Nephron (organoid): ENCODE results near the gene FIG4.
"Not testable (repeated sequence)": the region's sequence is repeated elsewhere in the genome, so short reads cannot be mapped to it uniquely, and the experiment has no call there.

Experiments used
- H3K27ac Mint-ChIP-seq, 3 experiments: 2 replicates each; pipeline ENCODE4 v1.8.0; 2020; ENCODE audit warnings: mixed read lengths in 3 of 3, mild to moderate bottlenecking in 2 of 3, moderate library complexity in 1 of 3
- H3K27me3 Mint-ChIP-seq: 2 replicates; pipeline ENCODE4 v1.8.0; 2021; ENCODE audit warnings: low read depth, mild to moderate bottlenecking, moderate library complexity, mixed read lengths
- H3K36me3 Mint-ChIP-seq: 2 replicates; pipeline ENCODE4 v1.8.0; 2020; ENCODE audit warnings: low read depth, mixed read lengths
- H3K4me1 Mint-ChIP-seq: 2 replicates; pipeline ENCODE4 v1.8.0; 2020; ENCODE audit warnings: mixed read lengths
- H3K4me3 Mint-ChIP-seq, 3 experiments: 2 replicates each; pipeline ENCODE4 v1.8.0; 2020; ENCODE audit warnings: mild to moderate bottlenecking in 3 of 3, mixed read lengths in 3 of 3, moderate library complexity in 2 of 3
- H3K9me3 Mint-ChIP-seq: 2 replicates; pipeline ENCODE4 v1.8.0; 2020; ENCODE audit warnings: mixed read lengths
- TF ChIP-seq, protein P1 (sequence below), 3 experiments: fragments of 200-600 bp; sonication (generic); IDR thresholded peaks; one replicate each; pipeline ENCODE4 v1.5.0; 2021; ENCODE audit warnings: antibody characterized with exemption in 3 of 3; ENCODE audit not compliant: unreplicated experiment in 3 of 3

The FIG4 gene

DNA sequence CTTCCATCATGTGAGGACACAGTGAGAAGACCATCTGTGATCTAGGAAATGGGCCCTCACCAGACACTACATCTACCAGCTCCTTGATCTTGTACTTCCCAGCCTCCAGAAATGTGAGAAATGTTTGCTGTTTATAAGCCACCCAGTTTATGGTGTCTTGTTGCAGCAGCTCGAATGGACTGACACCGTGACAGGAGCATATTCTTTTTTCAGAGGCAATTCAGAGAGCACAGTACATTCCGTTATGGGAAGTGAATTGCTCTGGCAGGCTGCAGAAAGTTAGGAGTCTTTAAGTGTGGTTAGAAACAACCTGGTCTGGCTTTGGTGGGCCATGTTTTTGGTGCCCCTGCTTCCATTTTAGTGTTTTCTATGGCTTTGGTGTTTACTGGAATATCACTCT, 75.1 kb downstream of the FIG4 start:
- Mint-ChIP-seq H3K27ac (no peak overlapping the region), H3K36me3 (peaks cover 26% of the 10 kb centered on the region), H3K4me3 (no peak overlapping the region), H3K4me1 (no peaks in the 10 kb centered on the region), H3K27me3 (no peaks in the 10 kb centered on the region), H3K9me3 (no peaks in the 10 kb centered on the region)
- TF ChIP-seq, protein P1, sequence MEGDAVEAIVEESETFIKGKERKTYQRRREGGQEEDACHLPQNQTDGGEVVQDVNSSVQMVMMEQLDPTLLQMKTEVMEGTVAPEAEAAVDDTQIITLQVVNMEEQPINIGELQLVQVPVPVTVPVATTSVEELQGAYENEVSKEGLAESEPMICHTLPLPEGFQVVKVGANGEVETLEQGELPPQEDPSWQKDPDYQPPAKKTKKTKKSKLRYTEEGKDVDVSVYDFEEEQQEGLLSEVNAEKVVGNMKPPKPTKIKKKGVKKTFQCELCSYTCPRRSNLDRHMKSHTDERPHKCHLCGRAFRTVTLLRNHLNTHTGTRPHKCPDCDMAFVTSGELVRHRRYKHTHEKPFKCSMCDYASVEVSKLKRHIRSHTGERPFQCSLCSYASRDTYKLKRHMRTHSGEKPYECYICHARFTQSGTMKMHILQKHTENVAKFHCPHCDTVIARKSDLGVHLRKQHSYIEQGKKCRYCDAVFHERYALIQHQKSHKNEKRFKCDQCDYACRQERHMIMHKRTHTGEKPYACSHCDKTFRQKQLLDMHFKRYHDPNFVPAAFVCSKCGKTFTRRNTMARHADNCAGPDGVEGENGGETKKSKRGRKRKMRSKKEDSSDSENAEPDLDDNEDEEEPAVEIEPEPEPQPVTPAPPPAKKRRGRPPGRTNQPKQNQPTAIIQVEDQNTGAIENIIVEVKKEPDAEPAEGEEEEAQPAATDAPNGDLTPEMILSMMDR (IDR thresholded peaks at IDR 0.05; ENCODE audit: unreplicated experiment in 3 of 3) = no peak

DNA sequence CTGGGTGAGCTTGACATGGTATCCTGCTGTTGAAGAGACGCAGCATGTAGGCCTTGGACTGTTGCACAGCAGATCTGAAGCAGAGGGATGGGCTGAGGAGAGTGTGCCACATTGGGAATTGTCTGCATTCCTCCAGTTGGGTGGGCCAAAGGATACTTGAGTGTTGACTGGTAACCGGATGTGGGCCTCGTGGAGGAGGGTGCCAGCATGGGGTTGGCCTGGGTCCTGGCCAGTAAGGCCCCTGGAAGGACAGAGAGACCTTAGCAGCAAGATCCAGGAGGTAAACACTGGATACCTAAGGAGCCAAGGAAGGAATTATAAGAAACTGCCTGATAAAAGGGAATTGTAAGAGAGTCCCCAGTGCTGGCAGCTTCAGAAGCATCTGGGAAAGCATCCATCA, 76.9 kb downstream of the FIG4 start:
- no peaks in the 10 kb centered on the region for H3K9me3 Mint-ChIP-seq

DNA sequence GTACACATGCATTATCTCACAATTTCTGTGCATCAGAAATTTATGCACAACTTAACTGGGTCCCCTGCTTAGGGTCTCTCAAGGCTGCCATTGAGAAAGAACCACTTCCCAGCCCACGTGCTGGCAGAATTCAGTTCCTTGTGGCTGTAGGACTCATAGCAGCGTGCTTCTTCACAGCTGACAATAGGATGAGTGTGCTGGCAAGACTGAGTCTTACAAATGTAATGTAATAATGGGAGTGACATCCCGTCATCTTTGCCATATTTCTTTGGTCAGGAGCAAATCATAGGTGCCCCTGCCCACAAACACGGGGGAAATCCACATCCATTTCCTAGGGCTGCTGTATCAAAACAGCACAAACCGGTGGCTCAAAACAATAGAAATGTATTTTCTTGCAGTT, 77.4 kb downstream of the FIG4 start:
- H3K27ac Mint-ChIP-seq = no peak overlapping the region
- H3K4me3 Mint-ChIP-seq = no peak overlapping the region
- TF ChIP-seq, protein P1 (IDR thresholded peaks at IDR 0.05; ENCODE audit: unreplicated experiment in 3 of 3) = no peak
- no peaks in the 10 kb centered on the region for H3K27me3 Mint-ChIP-seq
- no peaks in the 10 kb centered on the region for H3K4me1 Mint-ChIP-seq
- no peaks in the 10 kb centered on the region for H3K9me3 Mint-ChIP-seq
- H3K36me3 Mint-ChIP-seq = peaks cover 34% of the 10 kb centered on the region

More for the DNA sequence above, 76.9 kb downstream of the FIG4 start:
- Mint-ChIP-seq H3K4me3 (no peak overlapping the region), H3K4me1 (no peaks in the 10 kb centered on the region), H3K36me3 (peaks cover 35% of the 10 kb centered on the region), H3K27ac (no peak overlapping the region), H3K27me3 (no peaks in the 10 kb centered on the region)
- TF ChIP-seq, protein P1 (IDR thresholded peaks at IDR 0.05; ENCODE audit: unreplicated experiment in 3 of 3) = no peak

DNA sequence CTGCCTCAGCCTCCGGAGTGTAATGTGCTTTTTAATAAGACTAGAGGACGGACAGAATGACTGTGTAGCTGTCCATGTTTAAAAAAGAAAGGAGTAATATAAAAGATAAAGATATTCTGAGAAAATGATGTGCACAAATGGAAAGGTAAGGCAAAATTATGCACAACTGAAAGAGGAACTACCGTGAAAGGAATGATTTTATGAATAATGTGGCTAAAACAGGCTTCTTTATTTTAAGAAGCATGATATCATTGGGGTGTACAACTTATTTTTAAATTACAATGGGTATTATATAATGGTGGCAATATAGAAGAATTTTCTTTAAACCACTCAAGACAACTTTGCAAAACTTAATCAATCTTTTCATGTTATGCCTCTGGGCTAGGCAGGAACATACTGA, 78.1 kb downstream of the FIG4 start:
- H3K27me3 Mint-ChIP-seq = no peaks in the 10 kb centered on the region
- H3K27ac Mint-ChIP-seq = no peak overlapping the region
- TF ChIP-seq, protein P1 (IDR thresholded peaks at IDR 0.05; ENCODE audit: unreplicated experiment in 3 of 3) = no peak
- H3K4me1 Mint-ChIP-seq = no peaks in the 10 kb centered on the region
- peaks cover 33% of the 10 kb centered on the region for H3K36me3 Mint-ChIP-seq
- no peak overlapping the region for H3K4me3 Mint-ChIP-seq
- no peaks in the 10 kb centered on the region for H3K9me3 Mint-ChIP-seq

DNA sequence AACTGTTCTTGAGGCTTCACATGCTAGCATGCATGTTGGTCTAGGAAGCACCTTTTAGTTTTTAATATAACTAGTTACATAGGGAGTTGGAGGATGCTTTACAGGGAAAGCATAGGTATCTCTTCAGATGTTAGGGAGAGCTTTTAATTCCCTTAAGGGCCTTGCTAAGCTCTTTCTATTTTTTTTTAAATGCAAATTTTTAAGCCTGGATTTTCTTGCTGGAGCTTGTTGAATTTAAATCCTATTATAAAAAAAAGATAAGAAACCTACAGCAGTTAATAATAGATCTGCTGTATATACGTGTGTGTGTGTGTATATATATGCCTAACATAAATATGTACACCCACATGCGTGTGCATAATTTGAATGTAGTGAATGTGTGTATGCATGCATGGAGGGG, 79.0 kb downstream of the FIG4 start:
- TF ChIP-seq, protein P1 (IDR thresholded peaks at IDR 0.05; ENCODE audit: unreplicated experiment in 3 of 3) = no peak
- Mint-ChIP-seq H3K4me1 (no peaks in the 10 kb centered on the region), H3K36me3 (peaks cover 26% of the 10 kb centered on the region), H3K27ac (no peak overlapping the region), H3K4me3 (no peak overlapping the region), H3K27me3 (no peaks in the 10 kb centered on the region), H3K9me3 (no peaks in the 10 kb centered on the region)

DNA sequence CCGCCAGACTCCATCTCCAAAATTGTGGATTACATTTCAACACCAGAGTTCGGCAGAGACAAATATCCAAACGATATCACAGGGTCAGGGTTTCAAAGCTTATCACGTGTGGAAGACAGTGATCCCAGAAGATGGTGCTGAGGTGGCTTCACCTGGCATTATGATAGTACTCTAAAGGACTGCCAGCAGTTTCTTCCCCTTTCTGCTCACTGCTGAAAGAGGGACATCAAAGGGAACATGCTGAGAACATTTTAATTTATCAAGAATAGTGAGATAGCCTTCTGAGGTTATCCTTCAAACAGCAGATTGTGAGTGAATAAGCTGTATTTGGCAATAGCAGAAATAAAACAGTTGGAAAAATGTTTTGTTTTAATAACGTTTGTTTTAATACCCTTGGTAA, 79.7 kb downstream of the FIG4 start:
- Mint-ChIP-seq H3K27me3 (no peaks in the 10 kb centered on the region), H3K27ac (no peak overlapping the region), H3K4me3 (no peak overlapping the region), H3K4me1 (no peaks in the 10 kb centered on the region), H3K9me3 (no peaks in the 10 kb centered on the region), H3K36me3 (peaks cover 25% of the 10 kb centered on the region)
- TF ChIP-seq, protein P1 (IDR thresholded peaks at IDR 0.05; ENCODE audit: unreplicated experiment in 3 of 3) = no peak

DNA sequence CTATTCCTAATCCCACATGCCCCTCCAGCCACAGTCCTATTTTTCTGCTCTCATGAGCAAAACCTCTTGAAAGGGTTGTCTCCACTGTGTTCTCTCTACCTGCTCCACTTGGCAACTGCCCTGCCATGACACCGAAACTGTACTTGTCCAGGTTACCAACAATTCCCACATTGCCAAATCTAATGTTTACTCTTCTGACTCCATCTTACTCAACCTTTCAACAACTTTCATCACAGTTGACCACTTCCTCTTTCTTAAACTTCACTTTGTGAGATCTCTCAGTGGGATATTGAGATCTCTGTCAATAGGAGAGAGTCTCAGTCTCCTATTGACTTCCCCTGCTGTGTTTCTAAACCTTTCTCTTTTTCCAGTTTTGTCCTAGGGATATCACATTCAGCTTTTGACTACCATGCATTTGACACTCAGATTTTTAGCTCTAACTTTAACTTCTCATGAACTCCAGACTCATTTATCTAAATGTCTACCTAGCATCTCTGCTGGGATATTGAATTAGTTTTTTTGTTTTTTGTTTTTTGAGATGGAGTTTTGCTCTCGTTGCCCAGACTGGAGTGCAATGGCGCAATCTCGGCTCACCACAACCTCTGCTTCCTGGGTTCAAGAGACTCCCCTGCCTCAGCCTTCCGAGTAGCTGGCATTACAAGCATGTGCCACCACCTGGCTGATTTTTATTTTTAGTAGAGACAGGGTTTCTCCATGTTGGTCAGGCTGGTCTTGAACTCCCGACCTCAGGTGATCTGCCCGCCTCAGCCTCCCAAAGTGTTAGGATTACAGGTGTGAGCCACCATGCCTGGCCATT, 81.1 kb downstream of the FIG4 start:
- H3K4me1 Mint-ChIP-seq, H3K27me3 Mint-ChIP-seq, H3K9me3 Mint-ChIP-seq, H3K27ac Mint-ChIP-seq, H3K4me3 Mint-ChIP-seq: not testable (repeated sequence)
- H3K36me3 Mint-ChIP-seq = peaks cover 22% of the 10 kb centered on the region
